Stimulated activated CD8-positive, alpha-beta memory T cell treated with anti-CD3 and anti-CD28 coated beads, Interleukin-7, amount 100 ng/mL, for 1 hour (primary cell): ENCODE data around the gene ARHGAP24.

Source experiments
- DNase-seq, 2 donors: peaks; one replicate each; pipeline ENCODE4 v3.0.0-alpha.2; 2020; ENCODE audit warnings: low read depth in 2 of 2

ARHGAP24 gene

GRCh38 chr4:85580489-85580888, 105.5 kb downstream of the ARHGAP24 start:
- no peak for DNase-seq

GRCh38 chr4:85587952-85588351, 113.0 kb downstream of the ARHGAP24 start:
- no peak for DNase-seq

GRCh38 chr4:85591406-85592098, 116.6 kb downstream of the ARHGAP24 start:
- no peak for DNase-seq

GRCh38 chr4:85595098-85595775, 120.3 kb downstream of the ARHGAP24 start:
- DNase-seq = no peak

GRCh38 chr4:85595796-85596559, 121.0 kb downstream of the ARHGAP24 start:
- no peak for DNase-seq

GRCh38 chr4:85598936-85599335, 124.0 kb downstream of the ARHGAP24 start:
- DNase-seq = no peak

- DNase-seq = no peak
Measured at GRCh38 chr4:85600501-85600900, 125.6 kb downstream of the ARHGAP24 start.

GRCh38 chr4:85603437-85604336, 128.7 kb downstream of the ARHGAP24 start:
- DNase-seq = no peak

GRCh38 chr4:85606505-85606904, 131.6 kb downstream of the ARHGAP24 start:
- DNase-seq = no peak

GRCh38 chr4:85607624-85608023, 132.7 kb downstream of the ARHGAP24 start:
- no peak for DNase-seq

- no peak for DNase-seq
Measured at GRCh38 chr4:85610450-85610849, 135.5 kb downstream of the ARHGAP24 start.

GRCh38 chr4:85611661-85612060, 136.7 kb downstream of the ARHGAP24 start:
- DNase-seq = no peak

GRCh38 chr4:85613901-85614300, 139.0 kb downstream of the ARHGAP24 start:
- DNase-seq = no peak

- DNase-seq = no peak
Measured at GRCh38 chr4:85615952-85616351, 141.0 kb downstream of the ARHGAP24 start.

GRCh38 chr4:85617202-85617601, 142.3 kb downstream of the ARHGAP24 start:
- no peak for DNase-seq

- no peak for DNase-seq
Measured at GRCh38 chr4:85632981-85633380, 158.0 kb downstream of the ARHGAP24 start.

- no peak for DNase-seq
Measured at GRCh38 chr4:85637778-85638177, 162.8 kb downstream of the ARHGAP24 start.

GRCh38 chr4:85639946-85640345, 165.0 kb downstream of the ARHGAP24 start:
- no peak for DNase-seq

GRCh38 chr4:85642356-85643100, 167.6 kb downstream of the ARHGAP24 start:
- no peak for DNase-seq

GRCh38 chr4:85644061-85644460, 169.1 kb downstream of the ARHGAP24 start:
- DNase-seq = no peak

GRCh38 chr4:85650908-85651307, 176.0 kb downstream of the ARHGAP24 start:
- no peak for DNase-seq
